H1 (cell line): ENCODE data around the gene SYNPR. TPM values are rescaled to one million over a fixed set of nuclear protein-coding genes. Genes with fewer than 3 reads are reported as not detected.

Experiments used
- CTCF ChIA-PET: fragments of 300-600 bp; sonication (Branson Sonifier 250); formaldehyde crosslinking; loops from one replicate; lab custom pipeline; 2021; ENCODE audit not compliant: partially characterized antibody; lab: Charles Lee
- POLR2A ChIA-PET: fragments of 300-600 bp; sonication (Branson Sonifier 250); formaldehyde crosslinking; loops from one replicate; lab custom pipeline; 2021; ENCODE audit warnings: inconsistent platforms; ENCODE audit not compliant: partially characterized antibody; lab: Charles Lee
- DNase-seq, 2 experiments: peaks; one replicate each; pipeline versions ENCODE4 v3.0.0 to v3.0.0-alpha.2; 2010 to 2022; ENCODE audit warnings: low spot score in 2 of 2, low read depth in 1 of 2, mixed read lengths in 1 of 2
- FAIRE-seq: peaks from 2 replicates; lab custom pipeline; 2011; peaks lifted over from hg19 to GRCh38; lab: Jason Lieb, UNC
- H2AFZ ChIP-seq: 2 replicates; pipeline ENCODE4 v1.8.1; 2012; ENCODE audit warnings: low read length, inconsistent platforms
- H2AK5ac ChIP-seq: 2 replicates; pipeline ENCODE4 v1.6.1; 2013; ENCODE audit warnings: low read depth, low read length
- H2BK120ac ChIP-seq: replicated peaks from 2 replicates; pipeline ENCODE3; 2013; ENCODE audit warnings: low read depth, low read length, inconsistent platforms
- H2BK12ac ChIP-seq: 2 replicates; pipeline ENCODE4 v1.6.1; 2013; ENCODE audit warnings: low read depth, low read length
- H2BK15ac ChIP-seq: 2 replicates; pipeline ENCODE4 v1.6.1; 2013; ENCODE audit warnings: low read length
- H2BK20ac ChIP-seq: 2 replicates; pipeline ENCODE4 v1.6.1; 2013; ENCODE audit warnings: low read length
- H2BK5ac ChIP-seq: 2 replicates; pipeline ENCODE4 v1.6.1; 2013; ENCODE audit warnings: low read depth, low read length
- H3K14ac ChIP-seq: 2 replicates; pipeline ENCODE4 v1.6.1; 2013; ENCODE audit warnings: inconsistent platforms; ENCODE audit not compliant: insufficient read length
- H3K18ac ChIP-seq: 2 replicates; pipeline ENCODE4 v1.6.1; 2013; ENCODE audit warnings: low read length; ENCODE audit errors: extremely low read depth
- H3K23ac ChIP-seq: 2 replicates; pipeline ENCODE4 v1.6.1; 2013; ENCODE audit warnings: inconsistent platforms; ENCODE audit not compliant: insufficient read length
- H3K23me2 ChIP-seq: 2 replicates; pipeline ENCODE4 v1.6.1; 2013; ENCODE audit warnings: low read depth, low read length
- H3K27ac ChIP-seq: 2 replicates; pipeline ENCODE4 v1.6.1; 2011; ENCODE audit warnings: low read depth, low read length, inconsistent platforms
- H3K27me3 ChIP-seq, 4 experiments: replicated peaks in 1 of 4; 1 replicate in 1 of 4; 2 replicates in 3 of 4; pipeline versions ENCODE4 v1.6.1 to v1.8.1; 2011 to 2013; ENCODE audit warnings: low read length in 3 of 4, mild to moderate bottlenecking in 3 of 4, inconsistent platforms in 2 of 4, mixed read lengths in 2 of 4, moderate library complexity in 1 of 4; ENCODE audit not compliant: control insufficient read depth in 3 of 4, insufficient read depth in 3 of 4; ENCODE audit errors: extremely low read depth in 1 of 4
- H3K36me3 ChIP-seq, 4 experiments: 2 replicates each; pipeline versions ENCODE4 v1.6.1 to v1.8.1; 2011 to 2013; ENCODE audit warnings: mild to moderate bottlenecking in 4 of 4, low read length in 3 of 4, moderate library complexity in 2 of 4, control low read depth in 1 of 4, inconsistent platforms in 1 of 4; ENCODE audit not compliant: insufficient read depth in 4 of 4, control insufficient read depth in 2 of 4
- H3K4ac ChIP-seq: replicated peaks from 2 replicates; pipeline ENCODE3; 2013; ENCODE audit warnings: low read length, low read depth, mixed read lengths, inconsistent platforms; ENCODE audit not compliant: insufficient read length
- H3K4me1 ChIP-seq, 4 experiments: replicated peaks in 1 of 4; 1 replicate in 1 of 4; 2 replicates in 3 of 4; pipeline versions ENCODE4 v1.6.1 to v1.8.1; 2011 to 2013; ENCODE audit warnings: low read length in 3 of 4, inconsistent platforms in 2 of 4, mixed read lengths in 1 of 4; ENCODE audit not compliant: insufficient read depth in 4 of 4, control insufficient read depth in 3 of 4
- H3K4me2 ChIP-seq, 2 experiments: 2 replicates each; pipeline versions ENCODE4 v1.6.1 to v1.8.1; 2011 to 2013; ENCODE audit warnings: low read depth in 2 of 2, low read length in 2 of 2, control low read depth in 1 of 2, inconsistent platforms in 1 of 2, mild to moderate bottlenecking in 1 of 2; ENCODE audit not compliant: insufficient read depth in 1 of 2
- H3K4me3 ChIP-seq, 4 experiments: fragments of 200-600, 300-600 bp in 1 of 4; sonication (generic), shearing (Covaris generic), sonication (Bioruptor Twin) in 1 of 4; 2 replicates each; pipeline versions ENCODE4 v1.5.1 to v1.8.1; 2011 to 2016; ENCODE audit warnings: low read length in 4 of 4, low read depth in 3 of 4, control low read depth in 2 of 4, inconsistent platforms in 2 of 4, mild to moderate bottlenecking in 2 of 4, mixed read lengths in 1 of 4, moderate library complexity in 1 of 4; ENCODE audit not compliant: insufficient read depth in 2 of 4; ENCODE audit errors: extremely low read depth in 1 of 4
- H3K56ac ChIP-seq: replicated peaks from 2 replicates; pipeline ENCODE3; 2013; ENCODE audit warnings: low read depth, mild to moderate bottlenecking, mixed read lengths, low read length, inconsistent platforms; ENCODE audit not compliant: insufficient read length
- H3K79me1 ChIP-seq: 2 replicates; pipeline ENCODE4 v1.6.1; 2013; ENCODE audit warnings: low read depth, low read length, control low read depth
- H3K79me2 ChIP-seq, 2 experiments: 2 replicates each; pipeline versions ENCODE4 v1.6.1 to v1.8.1; 2012 to 2013; ENCODE audit warnings: low read length in 2 of 2, mild to moderate bottlenecking in 2 of 2, inconsistent platforms in 1 of 2; ENCODE audit not compliant: insufficient read depth in 2 of 2, control insufficient read depth in 1 of 2
- H3K9ac ChIP-seq, 4 experiments: replicated peaks in 1 of 4; 1 replicate in 1 of 4; 2 replicates in 3 of 4; pipeline versions ENCODE4 v1.6.1 to v1.8.1; 2011 to 2013; ENCODE audit warnings: low read depth in 3 of 4, low read length in 3 of 4, control low read depth in 2 of 4, mild to moderate bottlenecking in 2 of 4, moderate library complexity in 2 of 4, inconsistent platforms in 1 of 4; ENCODE audit errors: extremely low read depth in 1 of 4
- H3K9me3 ChIP-seq, 2 experiments: 2 replicates each; pipeline versions ENCODE4 v1.6.1 to v1.8.1; 2012 to 2013; ENCODE audit warnings: mild to moderate bottlenecking in 2 of 2, moderate library complexity in 2 of 2, control low read depth in 1 of 2, inconsistent platforms in 1 of 2, low read depth in 1 of 2, low read length in 1 of 2, mixed read lengths in 1 of 2; ENCODE audit not compliant: insufficient read depth in 2 of 2
- H4K20me1 ChIP-seq, 2 experiments: replicated peaks in 1 of 2; 2 replicates each; pipeline versions ENCODE3 to v1.8.1; 2011 to 2013; ENCODE audit warnings: inconsistent platforms in 2 of 2, low read length in 2 of 2, mild to moderate bottlenecking in 1 of 2; ENCODE audit not compliant: insufficient read depth in 2 of 2, control insufficient read depth in 1 of 2
- H4K5ac ChIP-seq: 2 replicates; pipeline ENCODE4 v1.6.1; 2013; ENCODE audit warnings: low read length, low read depth, mixed read lengths, inconsistent platforms; ENCODE audit not compliant: insufficient read length
- H4K8ac ChIP-seq: 2 replicates; pipeline ENCODE4 v1.8.0; 2013; ENCODE audit warnings: mild to moderate bottlenecking, moderate library complexity, low read length, inconsistent platforms; ENCODE audit not compliant: insufficient read depth; ENCODE audit errors: extremely low read depth
- H4K91ac ChIP-seq: replicated peaks from 2 replicates; pipeline ENCODE3; 2013; ENCODE audit warnings: low read length, mixed read lengths, inconsistent platforms; ENCODE audit not compliant: insufficient read length
- E2F6 ChIP-seq: IDR thresholded peaks from 2 replicates; pipeline ENCODE4 v1.6.1; 2012; ENCODE audit warnings: inconsistent platforms
- EZH2 ChIP-seq: fragments of 200-600 bp; sonication (generic); IDR thresholded peaks from 2 replicates; pipeline ENCODE4 v1.7.1; 2012; ENCODE audit warnings: low read depth, mild to moderate bottlenecking, moderate library complexity, low read length, inconsistent platforms; ENCODE audit not compliant: severe bottlenecking
- FOSL1 ChIP-seq: IDR thresholded peaks from 2 replicates; pipeline ENCODE4 v1.6.1; 2011; ENCODE audit warnings: mild to moderate bottlenecking, low read depth, low read length, moderate library complexity; ENCODE audit not compliant: insufficient read depth
- GABPA ChIP-seq: IDR thresholded peaks from 2 replicates; pipeline ENCODE4 v1.6.1; 2011; ENCODE audit warnings: mild to moderate bottlenecking, low read length, moderate library complexity, borderline replicate concordance; ENCODE audit not compliant: insufficient read depth
- RAD21 ChIP-seq, 2 experiments: IDR thresholded peaks in 1 of 2; conservative IDR thresholded peaks in 1 of 2; 2 replicates each; pipeline ENCODE4 v1.6.1; 2011; ENCODE audit warnings: low read depth in 2 of 2, low read length in 2 of 2, improper control_type of control experiment in 1 of 2, inconsistent platforms in 1 of 2, mild to moderate bottlenecking in 1 of 2, moderate library complexity in 1 of 2
- SUZ12 ChIP-seq: fragments of 200-600 bp; sonication (generic); IDR thresholded peaks from 2 replicates; pipeline ENCODE4 v1.6.1; 2012; ENCODE audit warnings: mild to moderate bottlenecking, inconsistent platforms, low read length, moderate library complexity, mixed read lengths
- WGBS, 2 experiments: shearing (Covaris generic) in 1 of 2; methylation state at CpG; one replicate each; pipeline versions ENCODE4 v1.1.6 to v1.1.7; 2013 to 2015; ENCODE audit warnings: low lambda C conversion rate in 2 of 2, mixed read lengths in 2 of 2, inconsistent platforms in 1 of 2, low coverage in 1 of 2, missing lambda C conversion rate in 1 of 2; ENCODE audit not compliant: insufficient replicate concordance in 2 of 2, insufficient coverage in 1 of 2, insufficient read length in 1 of 2; ENCODE audit errors: extremely low coverage in 1 of 2, missing lambda C conversion rate in 1 of 2; 5-methylcytosine and 5-hydroxymethylcytosine counted together
- polyA plus RNA-seq, 7 experiments: library from polyadenylated mRNA; depleted of rRNA in 3 of 7; stranded (reverse) in 5 of 7; unstranded in 2 of 7; fragments of >200 nt in 5 of 7; fragments of 200-250 nt in 2 of 7; gene quantifications; 1 replicate in 5 of 7; 2 replicates in 1 of 7; 4 replicates in 1 of 7; pipeline versions ENCODE4 v1.2.1 to v1.2.3, GENCODE V29; 2011 to 2013; ENCODE audit warnings: missing spikeins in 2 of 7, mixed read lengths in 2 of 7
- total RNA-seq: library from RNA; stranded (reverse); fragmentation: NEBNext Ultra II Directional; extraction: Animal tissue kit (Norgen Biotek cat#: 25700); gene quantifications from 2 replicates; pipeline ENCODE4 v1.2.1, GENCODE V29; 2021

The SYNPR gene
- total and polyA plus RNA-seq, 2 of the 8 experiments (the other 6 are each of a cell fraction or from before 2014, with no cell fraction given) = 0.39 to 0.99 TPM

DNA sequence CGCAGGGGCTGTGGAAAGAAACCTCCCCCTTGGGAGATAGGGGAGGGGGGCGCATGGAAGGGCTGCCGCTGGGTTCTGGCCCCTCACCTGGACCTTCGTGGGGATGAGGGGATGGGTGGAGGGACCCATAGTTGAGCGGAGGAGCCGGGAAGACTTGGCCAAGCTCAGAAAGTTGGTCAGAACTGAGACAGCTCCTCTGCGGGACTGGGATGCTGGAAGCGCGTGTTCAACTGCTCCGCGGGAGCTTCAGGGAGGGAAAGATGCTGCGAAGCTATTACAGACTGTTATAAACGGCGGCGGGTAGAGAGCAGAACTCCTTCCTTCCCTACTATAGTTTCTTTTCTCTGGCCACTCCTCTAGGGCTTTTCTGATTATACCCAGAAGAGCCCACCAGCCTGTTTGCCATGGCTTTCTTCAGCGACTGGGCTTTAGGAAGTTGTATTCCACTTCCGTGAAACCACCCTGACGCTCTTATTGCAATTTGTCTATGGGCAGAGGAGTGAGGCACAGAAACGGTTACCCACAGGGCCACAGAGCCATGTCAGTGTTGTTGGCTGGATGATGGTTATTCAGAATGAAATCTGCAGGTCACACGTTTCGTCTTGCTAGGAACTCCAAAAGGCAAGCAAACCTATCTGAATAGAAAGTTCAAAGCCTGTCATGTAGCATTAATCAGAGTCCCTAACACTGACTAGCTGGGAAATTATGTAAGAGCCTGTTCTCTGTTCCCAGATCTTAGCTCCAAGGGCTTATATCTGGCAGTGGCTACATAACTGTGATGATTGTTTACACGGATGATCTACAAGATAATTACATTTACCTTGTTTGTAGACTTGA lies 1.1 kb downstream of the SYNPR start:
- no peaks in the 10 kb centered on the region; a peak in 1 of 8 replicates for H3K36me3 ChIP-seq
- H2BK12ac ChIP-seq = no peak overlapping the region
- H3K27me3 ChIP-seq = peaks cover 13 to 38% (median 36%) of the 10 kb centered on the region in 4 experiments
- no peak overlapping the region for H2BK15ac ChIP-seq
- WGBS, 2 experiments = 12% methylated on average over 22 of the region's 22 CpGs; no CpG with 5 or more reads in 1 of the 2 experiments
- peak in 1 of 2 experiments; percentile 54 for DNase-seq
- TF ChIP-seq FOSL1 = no peak
- peak; percentile 83; the same call in 1 of the 2 replicates for TF ChIP-seq E2F6
- TF ChIP-seq RAD21 (IDR thresholded peaks at IDR 0.05 in 1 of 2, conservative IDR thresholded peaks at IDR 0.05 in 1 of 2; ENCODE audit: low read depth in 2 of 2, low read length in 2 of 2) = no peak
- TF ChIP-seq SUZ12 = peak; percentile 85
- TF ChIP-seq EZH2 = peak; percentile 74
- TF ChIP-seq GABPA = no peak
- H3K79me2 ChIP-seq = no peaks in the 10 kb centered on the region
- H4K20me1 ChIP-seq = peaks cover 0 to 2% of the 10 kb centered on the region in 2 experiments
- H3K18ac ChIP-seq = no peak overlapping the region
- ChIA-PET CTCF (interaction anchor here (1.2 to 1.7 kb wide), 4 partner anchors 35 to 657 kb away, joined by 3 to 5 read pairs (median 4); no protein-coding TSS in a partner anchor), POLR2A (interaction anchor here (0.9 to 1.6 kb wide), 2 partner anchors 9 to 30 kb away, joined by 3 read pairs; no protein-coding TSS in a partner anchor)
- no peak overlapping the region for H3K14ac ChIP-seq
- H3K4me3 ChIP-seq = peak overlapping the region; percentile 62 to 80 (median 74)
- H4K5ac ChIP-seq = no peak overlapping the region
- no peak overlapping the region for H4K91ac ChIP-seq
- no peak overlapping the region for H4K8ac ChIP-seq
- H2AFZ ChIP-seq = peak overlapping the region; percentile 64; the same call in 1 of the 2 replicates
- H2BK120ac ChIP-seq = no peak overlapping the region
- H2AK5ac ChIP-seq = no peak overlapping the region
- H3K9me3 ChIP-seq = no peaks in the 10 kb centered on the region
- H2BK5ac ChIP-seq = no peak overlapping the region
- H2BK20ac ChIP-seq = 0 out of 2 replicates have a peak overlapping the region, but pooled peaks have one; percentile 13
- H3K4ac ChIP-seq = no peak overlapping the region
- H3K56ac ChIP-seq = no peak overlapping the region
- no peaks in the 10 kb centered on the region for H3K79me1 ChIP-seq
- peak; percentile 36 for FAIRE-seq
- H3K23ac ChIP-seq = no peak overlapping the region
- H3K27ac ChIP-seq = no peak overlapping the region
- H3K23me2 ChIP-seq = peaks cover 9% of the 10 kb centered on the region; the same call in 1 of the 2 replicates
- peaks cover 0 to 6% (median 3%) of the 10 kb centered on the region in 4 experiments; a peak in 6 of 7 replicates for H3K4me1 ChIP-seq
- no peak overlapping the region; a peak in 1 of 7 replicates for H3K9ac ChIP-seq
- H3K4me2 ChIP-seq = peak overlapping the region; percentile 91 to 96
